ENCODE data around the gene APOL6.
"Not testable (repeated sequence)": the region's sequence is repeated elsewhere in the genome, so short reads cannot be mapped to it uniquely, and the experiment has no call there.

APOL6 gene

GRCh38 chr22:35618427-35619223 is 29.6 kb upstream of the APOL6 start:
- DNase-seq: no peak

- no peak for DNase-seq
These were observed 28.7 kb upstream of the APOL6 start for GRCh38 chr22:35619336-35620094.

GRCh38 chr22:35620624-35621251 is 27.5 kb upstream of the APOL6 start:
- DNase-seq: no peak

GRCh38 chr22:35621451-35621850 is 26.8 kb upstream of the APOL6 start:
- no peak for DNase-seq

- DNase-seq: no peak
These were observed 25.9 kb upstream of the APOL6 start for GRCh38 chr22:35622191-35622913.

GRCh38 chr22:35623885-35624284 is 24.4 kb upstream of the APOL6 start:
- DNase-seq: not testable (repeated sequence)

GRCh38 chr22:35624547-35624946 is 23.7 kb upstream of the APOL6 start:
- no peak for DNase-seq

GRCh38 chr22:35625763-35626432 is 22.3 kb upstream of the APOL6 start:
- DNase-seq: no peak

- DNase-seq: peak; percentile 54
These were observed 20.8 kb upstream of the APOL6 start for GRCh38 chr22:35627267-35628041.

GRCh38 chr22:35628732-35629131 is 19.5 kb upstream of the APOL6 start:
- DNase-seq: no peak

GRCh38 chr22:35629406-35630216 is 18.6 kb upstream of the APOL6 start:
- DNase-seq: peak; percentile 34

- no peak for DNase-seq
These were observed 17.9 kb upstream of the APOL6 start for GRCh38 chr22:35630387-35630793.

- no peak for DNase-seq
These were observed 17.4 kb upstream of the APOL6 start for GRCh38 chr22:35630891-35631290.

GRCh38 chr22:35631597-35631996 is 16.6 kb upstream of the APOL6 start:
- DNase-seq: peak; percentile 74

- no peak for DNase-seq
These were observed 15.3 kb upstream of the APOL6 start for GRCh38 chr22:35632935-35633334.

- DNase-seq: no peak
These were observed 14.7 kb upstream of the APOL6 start for GRCh38 chr22:35633520-35633919.

GRCh38 chr22:35634015-35634414 is 14.2 kb upstream of the APOL6 start:
- DNase-seq: no peak

GRCh38 chr22:35634943-35635540 is 13.2 kb upstream of the APOL6 start:
- DNase-seq: no peak

- DNase-seq: no peak
These were observed 11.0 kb upstream of the APOL6 start for GRCh38 chr22:35637254-35637653.

- DNase-seq: no peak
These were observed 10.2 kb upstream of the APOL6 start for GRCh38 chr22:35638001-35638400.

Measured in hematopoietic multipotent progenitor cell treated with erythropoietin and hydrocortisone succinate and interleukin-3 and kit ligand, for 6 days (in vitro differentiated cells).